A549 (cell line): ENCODE measurements around the gene SHD.

Experiments used
- BHLHE40 ChIP-seq: IDR thresholded peaks from 2 replicates; pipeline ENCODE4 v1.6.1; 2012; ENCODE audit warnings: low read depth, low read length, inconsistent platforms
- CEBPB ChIP-seq, 2 experiments: fragments of >200 bp in 1 of 2; sonication (Bioruptor Twin) in 1 of 2; formaldehyde crosslinking in 1 of 2; IDR thresholded peaks; 2 replicates each; pipeline ENCODE4 v1.6.1; 2012 to 2016
- CHD2 ChIP-seq: fragments of 150-350 bp; IDR thresholded peaks from 2 replicates; pipeline ENCODE4 v1.6.1; 2014; ENCODE audit warnings: low read length; ENCODE audit not compliant: partially characterized antibody
- CTCF ChIP-seq: fragments of >200 bp; sonication (Bioruptor Twin); formaldehyde crosslinking; IDR thresholded peaks from 3 replicates; pipeline ENCODE4 v1.5.1; 2016
- MAFK ChIP-seq: fragments of 450-650 bp; IDR thresholded peaks from 2 replicates; pipeline ENCODE4 v1.6.1; 2014; ENCODE audit not compliant: partially characterized antibody
- PBX3 ChIP-seq: IDR thresholded peaks from 2 replicates; pipeline ENCODE4 v1.6.1; 2012
- POLR2A ChIP-seq: IDR thresholded peaks from 2 replicates; pipeline ENCODE4 v1.6.1; 2012; ENCODE audit warnings: mild to moderate bottlenecking, low read length

- TF ChIP-seq CTCF (no peak), POLR2A (no peak), PBX3 (no peak), MAFK (no peak), BHLHE40 (no peak), CHD2 (no peak), CEBPB (IDR thresholded peaks at IDR 0.05) (no peak)
Measured at GRCh38 chr19:4264812-4265211, 14.3 kb upstream of the SHD start.
